C4-2B (cell line): Measurements from ENCODE around the gene WNT2B.

Source experiments
- H3K27ac ChIP-seq: fragments of 450-650 bp; 2 replicates; pipeline ENCODE4 v1.5.1; 2017
- ZFX ChIP-seq: fragments of 450-650 bp; IDR thresholded peaks from 2 replicates; pipeline ENCODE4 v1.6.1; 2017
- TF ChIP-seq, protein P1 (sequence below): fragments of 450-650 bp; conservative IDR thresholded peaks from 2 replicates; pipeline ENCODE4 v1.5.1; 2017; ENCODE audit warnings: mild to moderate bottlenecking

The WNT2B gene

DNA sequence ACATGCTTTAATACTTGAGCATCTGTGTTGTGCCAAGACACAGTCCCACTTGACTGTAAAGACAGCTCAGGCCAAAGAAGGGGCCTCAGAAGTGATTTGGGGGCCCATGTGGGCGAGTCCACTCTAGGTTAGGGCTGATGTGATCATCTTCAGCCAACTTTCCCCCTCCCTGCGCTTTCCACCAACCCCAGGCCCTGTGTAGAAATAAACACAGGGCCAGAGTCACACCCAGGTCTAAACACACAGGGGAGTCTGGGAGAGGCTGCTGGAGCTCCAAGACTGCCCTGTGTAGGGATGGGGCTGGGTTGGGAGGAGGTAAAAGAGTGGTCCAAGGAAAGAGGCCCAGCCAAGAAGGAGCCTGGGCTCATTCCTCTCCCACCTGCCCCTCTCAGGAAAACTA lies 2.5 kb upstream of the WNT2B start:
- no peak for TF ChIP-seq ZFX
- TF ChIP-seq, protein P1, sequence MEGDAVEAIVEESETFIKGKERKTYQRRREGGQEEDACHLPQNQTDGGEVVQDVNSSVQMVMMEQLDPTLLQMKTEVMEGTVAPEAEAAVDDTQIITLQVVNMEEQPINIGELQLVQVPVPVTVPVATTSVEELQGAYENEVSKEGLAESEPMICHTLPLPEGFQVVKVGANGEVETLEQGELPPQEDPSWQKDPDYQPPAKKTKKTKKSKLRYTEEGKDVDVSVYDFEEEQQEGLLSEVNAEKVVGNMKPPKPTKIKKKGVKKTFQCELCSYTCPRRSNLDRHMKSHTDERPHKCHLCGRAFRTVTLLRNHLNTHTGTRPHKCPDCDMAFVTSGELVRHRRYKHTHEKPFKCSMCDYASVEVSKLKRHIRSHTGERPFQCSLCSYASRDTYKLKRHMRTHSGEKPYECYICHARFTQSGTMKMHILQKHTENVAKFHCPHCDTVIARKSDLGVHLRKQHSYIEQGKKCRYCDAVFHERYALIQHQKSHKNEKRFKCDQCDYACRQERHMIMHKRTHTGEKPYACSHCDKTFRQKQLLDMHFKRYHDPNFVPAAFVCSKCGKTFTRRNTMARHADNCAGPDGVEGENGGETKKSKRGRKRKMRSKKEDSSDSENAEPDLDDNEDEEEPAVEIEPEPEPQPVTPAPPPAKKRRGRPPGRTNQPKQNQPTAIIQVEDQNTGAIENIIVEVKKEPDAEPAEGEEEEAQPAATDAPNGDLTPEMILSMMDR, result no peak
- no peak overlapping the region for H3K27ac ChIP-seq

DNA sequence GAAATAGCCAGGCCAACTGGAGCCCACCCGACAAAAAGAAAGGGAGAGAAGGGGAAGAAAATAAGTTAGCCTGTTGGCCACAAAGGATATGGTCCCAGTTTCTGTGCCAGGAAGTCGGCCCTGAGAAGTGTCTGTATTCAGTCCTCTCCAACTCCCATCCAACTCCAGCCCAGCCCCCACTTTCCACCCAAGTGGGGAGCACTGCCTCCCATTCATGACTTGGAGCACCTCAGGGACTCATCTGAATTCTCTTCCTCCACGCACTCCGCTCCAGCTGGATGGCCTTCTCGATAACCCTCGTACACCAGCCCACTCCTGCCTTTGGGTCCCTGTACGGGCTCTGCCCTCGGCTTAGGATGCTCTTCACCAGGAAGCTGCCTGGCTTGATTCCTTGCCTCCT lies 2.0 kb upstream of the WNT2B start:
- H3K27ac ChIP-seq, result no peak overlapping the region
- TF ChIP-seq, protein P1, result no peak
- no peak for TF ChIP-seq ZFX

DNA sequence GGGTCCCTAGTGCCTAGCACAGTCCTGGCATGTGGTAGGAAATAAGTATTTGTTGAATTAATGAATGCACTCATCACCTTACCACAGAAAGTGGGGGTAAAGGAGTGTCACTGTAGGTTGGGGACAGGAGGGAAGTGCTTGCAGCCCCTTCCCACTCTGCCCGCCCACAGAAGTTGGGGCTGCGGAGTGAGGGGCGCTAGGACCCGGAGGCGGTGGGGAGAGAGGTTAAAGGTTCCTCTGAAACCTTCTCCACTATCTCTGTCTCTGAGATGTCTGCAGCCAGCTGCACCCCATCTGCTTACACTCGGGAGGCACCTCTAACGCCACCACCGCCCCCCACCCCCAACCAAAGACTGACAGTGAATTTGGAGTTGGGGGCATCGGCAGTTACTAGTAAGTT lies 1.4 kb upstream of the WNT2B start:
- H3K27ac ChIP-seq, result no peak overlapping the region
- TF ChIP-seq, protein P1, result no peak
- TF ChIP-seq ZFX, result no peak

DNA sequence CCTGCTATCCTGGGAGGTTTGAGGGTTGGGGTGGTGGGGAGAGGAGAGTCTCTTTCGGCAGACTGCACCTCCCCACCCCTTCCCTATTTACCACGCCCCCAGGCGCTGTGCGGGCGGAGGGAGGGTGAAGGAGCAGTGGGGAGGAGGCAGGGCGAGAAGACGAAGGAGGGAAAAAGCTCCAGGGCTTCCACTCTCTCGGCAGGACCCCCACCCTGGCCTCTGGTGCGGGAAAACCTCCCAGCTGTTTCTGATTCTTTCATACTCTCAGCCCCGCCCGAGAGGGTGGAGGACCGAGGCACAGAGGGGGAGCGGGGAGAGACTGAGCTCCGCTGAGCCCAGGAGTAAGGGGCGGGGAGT lies 866 bp upstream of the WNT2B start:
- TF ChIP-seq ZFX, result no peak
- TF ChIP-seq, protein P1, result no peak
- no peak overlapping the region for H3K27ac ChIP-seq

DNA sequence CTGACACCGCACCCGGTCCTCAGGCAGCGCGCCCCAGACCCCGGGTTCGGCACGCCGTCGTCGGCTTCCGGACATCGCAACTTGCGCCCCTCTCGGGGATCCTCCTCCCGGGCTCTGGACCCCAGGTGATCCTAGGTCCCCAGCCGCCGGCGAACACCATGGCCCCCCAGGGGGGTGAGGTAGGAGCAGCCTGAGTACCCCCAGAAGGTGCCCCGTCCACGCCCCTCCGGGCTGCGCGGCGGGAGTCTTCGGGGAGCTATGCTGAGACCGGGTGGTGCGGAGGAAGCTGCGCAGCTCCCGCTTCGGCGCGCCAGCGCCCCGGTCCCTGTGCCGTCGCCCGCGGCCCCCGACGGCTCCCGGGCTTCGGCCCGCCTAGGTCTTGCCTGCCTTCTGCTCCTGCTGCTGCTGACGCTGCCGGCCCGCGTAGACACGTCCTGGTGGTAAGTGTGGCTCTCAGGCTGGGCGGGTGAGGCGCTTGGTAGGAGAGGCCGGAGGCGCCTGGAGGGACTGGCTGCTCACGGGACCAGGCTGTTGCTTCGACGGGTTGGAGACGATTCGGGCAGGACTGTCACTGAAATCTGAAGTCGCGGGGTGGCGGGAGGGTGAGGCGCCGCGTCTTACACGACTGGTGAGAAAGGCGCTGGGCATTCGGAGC lies 367 bp downstream of the WNT2B start:
- H3K27ac ChIP-seq, result no peak overlapping the region
- TF ChIP-seq ZFX, result no peak
- TF ChIP-seq, protein P1, result no peak

DNA sequence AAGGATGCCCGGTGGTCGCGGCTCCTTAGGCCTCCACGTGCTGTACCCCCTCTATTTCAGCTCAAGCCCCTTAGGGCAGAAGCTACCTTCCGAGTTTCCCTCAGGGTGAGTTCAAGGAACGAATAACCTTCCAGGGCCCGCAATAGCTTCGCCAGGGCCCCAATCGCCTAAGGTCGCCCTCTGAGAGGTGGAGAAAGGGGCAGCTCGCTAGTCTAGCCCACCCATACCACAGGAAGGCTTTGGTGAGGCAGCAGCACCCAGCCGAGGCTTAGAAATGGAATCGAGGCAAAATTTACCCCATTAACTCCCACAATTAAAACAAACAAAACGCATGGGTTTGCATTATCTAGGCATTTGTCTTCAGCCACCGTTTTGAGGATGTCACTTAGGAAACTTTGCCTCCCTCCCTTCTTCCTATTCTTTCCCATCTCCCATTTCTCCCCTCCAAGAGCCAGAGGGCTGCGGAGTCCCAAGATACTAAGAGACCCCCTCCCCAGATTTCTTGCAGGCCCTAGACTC lies 954 bp downstream of the WNT2B start:
- no peak for TF ChIP-seq ZFX
- TF ChIP-seq, protein P1, result no peak
- H3K27ac ChIP-seq, result no peak overlapping the region

DNA sequence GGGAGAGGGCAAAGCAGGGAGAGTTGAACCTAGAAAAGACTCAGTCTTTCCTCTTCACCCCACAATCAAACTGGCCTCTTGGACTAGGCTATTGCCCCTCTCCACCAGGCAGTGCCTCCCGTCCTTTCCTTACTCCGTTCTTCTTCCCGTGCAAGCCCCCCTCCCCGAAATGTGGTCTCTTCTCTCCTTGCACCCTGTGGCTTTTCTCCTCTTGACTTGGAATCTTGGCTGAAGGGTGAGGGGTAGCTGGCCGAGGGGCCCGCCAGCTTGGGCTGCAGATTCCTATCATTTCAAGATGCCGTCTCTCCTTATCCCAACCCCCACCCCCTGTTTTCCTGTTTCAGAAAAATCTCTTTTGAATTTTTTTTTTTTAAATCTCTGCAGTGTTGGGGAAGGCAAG lies 1.6 kb downstream of the WNT2B start:
- H3K27ac ChIP-seq, result no peak overlapping the region
- no peak for TF ChIP-seq ZFX

DNA sequence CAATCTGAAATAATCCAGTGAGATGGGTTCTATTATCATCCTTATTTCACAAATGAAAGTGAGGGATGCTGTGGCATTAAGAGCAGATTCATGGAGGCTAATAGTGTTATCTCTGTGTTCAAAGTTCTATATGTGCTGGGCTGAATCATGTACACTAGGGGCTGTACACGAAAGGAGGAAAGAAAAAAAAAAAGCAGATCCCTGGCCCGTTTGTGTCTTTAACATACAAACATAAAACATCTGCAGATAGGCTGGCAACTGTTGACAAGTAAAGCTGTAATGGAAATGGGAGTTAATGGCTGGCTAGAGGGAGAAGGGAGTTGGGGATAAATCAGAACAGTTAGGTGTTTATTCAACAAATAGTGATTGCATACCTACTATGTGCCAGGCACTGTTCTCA lies 3.1 kb downstream of the WNT2B start:
- TF ChIP-seq, protein P1, result no peak
- TF ChIP-seq ZFX, result no peak
- H3K27ac ChIP-seq, result no peak overlapping the region
